Activated naive CD8-positive, alpha-beta T cell treated with anti-CD3 and anti-CD28 coated beads, Interleukin-2, amount 10 ng/mL, durations not matched to agents 7 days and 5 days (primary cell): Measurements from ENCODE around the gene IGFBP2. TPM values are rescaled to one million over a fixed set of nuclear protein-coding genes. Genes with fewer than 3 reads are reported as not detected.

ENCODE experiments used
- ATAC-seq: fragments of 150-1000 bp; cut with Tn5 transposase; one replicate; pipeline ENCODE4 v1.10.0; 2021; ENCODE audit warnings: low read depth, moderate library complexity
- POLR2A ChIA-PET: fragments of 350-600 bp; sonication (Branson Sonifier 250); formaldehyde crosslinking; loops from one replicate; lab custom pipeline; 2021; ENCODE audit warnings: antibody characterized with exemption; lab: Charles Lee
- DNase-seq: peaks from one replicate; pipeline ENCODE4 v3.0.0; 2021
- H3K27ac Mint-ChIP-seq: one replicate; pipeline ENCODE4 v1.8.0; 2022; ENCODE audit warnings: mild to moderate bottlenecking, mixed read lengths
- H3K27me3 Mint-ChIP-seq: one replicate; pipeline ENCODE4 v1.8.0; 2022; ENCODE audit warnings: mild to moderate bottlenecking, moderate library complexity, mixed read lengths
- H3K36me3 Mint-ChIP-seq: one replicate; pipeline ENCODE4 v1.8.0; 2021; ENCODE audit warnings: mild to moderate bottlenecking, mixed read lengths
- H3K4me1 Mint-ChIP-seq: one replicate; pipeline ENCODE4 v1.8.0; 2021; ENCODE audit warnings: mixed read lengths
- H3K4me3 Mint-ChIP-seq: one replicate; pipeline ENCODE4 v1.8.0; 2022; ENCODE audit warnings: mild to moderate bottlenecking, moderate library complexity, mixed read lengths
- H3K9me3 Mint-ChIP-seq: one replicate; pipeline ENCODE4 v1.8.0; 2021; ENCODE audit warnings: mixed read lengths
- total RNA-seq, 2 experiments: library from RNA; stranded (reverse); gene quantifications; one replicate each; pipeline ENCODE4 v1.2.3, GENCODE V29; 2021

The IGFBP2 gene
- total RNA-seq, 2 experiments from 2014 or later: 97.3 to 115 TPM

GRCh38 chr2:216620786-216621185 is 12.4 kb upstream of the IGFBP2 start:
- DNase-seq: no peak
- no peak for ATAC-seq
- Mint-ChIP-seq H3K4me1 (peaks cover 21% of the 10 kb centered on the region), H3K4me3 (no peak overlapping the region), H3K27me3 (peaks cover 9% of the 10 kb centered on the region), H3K27ac (no peak overlapping the region), H3K36me3 (no peaks in the 10 kb centered on the region), H3K9me3 (no peaks in the 10 kb centered on the region)
- POLR2A ChIA-PET: interaction anchor here (1.3 kb wide), 1 partner anchor 14 kb away, joined by 8 read pairs; no protein-coding TSS in a partner anchor

DNA sequence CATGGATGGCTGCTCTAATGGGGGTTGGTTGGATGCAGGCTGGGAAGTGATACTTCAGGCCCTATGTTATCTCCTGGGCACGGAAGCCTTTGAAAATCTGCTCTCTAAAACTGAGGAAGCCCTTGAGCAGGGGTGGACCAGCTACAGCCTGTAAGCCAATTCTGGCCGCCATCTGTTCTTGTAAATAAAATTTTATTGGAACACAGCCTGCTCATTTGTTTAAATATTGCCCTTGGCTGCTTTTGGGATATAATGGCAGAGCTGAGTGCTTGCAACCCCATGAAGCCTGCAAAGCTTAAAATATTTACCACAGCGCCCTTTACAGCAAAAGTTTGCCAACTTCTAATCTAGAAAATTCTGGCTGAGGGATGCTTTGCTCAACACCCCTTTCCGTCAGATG is 11.9 kb upstream of the IGFBP2 start:
- no peak overlapping the region for H3K4me3 Mint-ChIP-seq
- POLR2A ChIA-PET: interaction anchor here (1.3 kb wide), 1 partner anchor 14 kb away, joined by 8 read pairs; no protein-coding TSS in a partner anchor
- no peaks in the 10 kb centered on the region for H3K36me3 Mint-ChIP-seq
- peaks cover 21% of the 10 kb centered on the region for H3K4me1 Mint-ChIP-seq
- H3K27ac Mint-ChIP-seq: no peak overlapping the region
- no peak for ATAC-seq
- DNase-seq: no peak
- peaks cover 10% of the 10 kb centered on the region for H3K27me3 Mint-ChIP-seq
- H3K9me3 Mint-ChIP-seq: no peaks in the 10 kb centered on the region

DNA sequence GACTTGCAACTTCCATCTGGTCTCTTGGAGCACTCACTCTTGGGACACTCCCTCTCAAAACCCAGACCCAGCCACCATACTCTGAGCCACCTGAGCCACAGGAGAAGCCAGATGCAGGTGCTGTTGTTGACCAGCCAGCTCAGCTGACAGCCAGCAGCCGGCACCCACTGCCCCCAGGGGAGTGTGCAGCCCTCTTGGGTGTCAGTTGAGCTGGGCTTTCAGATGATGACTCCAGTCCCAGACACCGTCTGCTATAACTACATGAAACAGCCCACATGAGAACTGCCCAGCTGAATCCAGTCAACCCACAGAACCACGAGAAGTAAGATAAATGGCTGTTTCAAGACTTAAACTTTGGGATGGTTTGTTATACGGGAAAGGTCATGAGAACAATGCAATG is 10.7 kb upstream of the IGFBP2 start:
- Mint-ChIP-seq H3K27ac (no peak overlapping the region), H3K36me3 (no peaks in the 10 kb centered on the region), H3K27me3 (peaks cover 16% of the 10 kb centered on the region), H3K9me3 (no peaks in the 10 kb centered on the region), H3K4me1 (peaks cover 17% of the 10 kb centered on the region), H3K4me3 (no peak overlapping the region)
- ATAC-seq: no peak
- DNase-seq: no peak
- POLR2A ChIA-PET: no interaction called here

GRCh38 chr2:216624251-216624650 is 9.0 kb upstream of the IGFBP2 start:
- POLR2A ChIA-PET: no interaction called here

GRCh38 chr2:216626168-216626874 is 6.9 kb upstream of the IGFBP2 start:
- peaks cover 42% of the 10 kb centered on the region for H3K27me3 Mint-ChIP-seq
- POLR2A ChIA-PET: no interaction called here
- H3K9me3 Mint-ChIP-seq: no peaks in the 10 kb centered on the region
- DNase-seq: no peak
- no peak overlapping the region for H3K27ac Mint-ChIP-seq
- H3K36me3 Mint-ChIP-seq: no peaks in the 10 kb centered on the region
- no peak for ATAC-seq
- no peaks in the 10 kb centered on the region for H3K4me1 Mint-ChIP-seq
- no peak overlapping the region for H3K4me3 Mint-ChIP-seq

More at GRCh38 chr2:216624251-216624650, 9.0 kb upstream of the IGFBP2 start:
- no peak overlapping the region for H3K27ac Mint-ChIP-seq
- DNase-seq: no peak
- no peaks in the 10 kb centered on the region for H3K36me3 Mint-ChIP-seq
- H3K4me3 Mint-ChIP-seq: no peak overlapping the region
- H3K4me1 Mint-ChIP-seq: peaks cover 9% of the 10 kb centered on the region
- ATAC-seq: no peak
- peaks cover 29% of the 10 kb centered on the region for H3K27me3 Mint-ChIP-seq
- no peaks in the 10 kb centered on the region for H3K9me3 Mint-ChIP-seq

DNA sequence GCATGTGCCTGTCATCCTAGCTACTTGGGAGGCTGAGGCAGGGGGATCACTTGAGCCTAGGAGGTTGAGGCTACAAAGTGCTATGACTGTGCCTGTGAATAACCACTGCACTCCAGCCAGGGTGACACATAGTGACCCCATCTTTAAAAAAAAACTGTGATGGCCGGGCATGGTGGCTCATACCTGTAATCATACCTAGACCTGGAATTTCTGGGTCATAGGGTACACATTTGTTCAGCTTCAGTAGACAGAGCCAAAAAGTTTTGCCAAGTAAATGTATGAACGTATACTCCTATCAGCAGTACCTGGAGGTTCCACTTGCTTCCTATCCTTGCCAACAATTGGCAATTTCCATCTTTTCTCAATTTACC is 6.4 kb upstream of the IGFBP2 start:
- POLR2A ChIA-PET: no interaction called here
- Mint-ChIP-seq H3K4me1 (no peaks in the 10 kb centered on the region), H3K27me3 (peaks cover 47% of the 10 kb centered on the region), H3K36me3 (no peaks in the 10 kb centered on the region), H3K9me3 (no peaks in the 10 kb centered on the region), H3K27ac (no peak overlapping the region), H3K4me3 (no peak overlapping the region)
- ATAC-seq: no peak
- no peak for DNase-seq

DNA sequence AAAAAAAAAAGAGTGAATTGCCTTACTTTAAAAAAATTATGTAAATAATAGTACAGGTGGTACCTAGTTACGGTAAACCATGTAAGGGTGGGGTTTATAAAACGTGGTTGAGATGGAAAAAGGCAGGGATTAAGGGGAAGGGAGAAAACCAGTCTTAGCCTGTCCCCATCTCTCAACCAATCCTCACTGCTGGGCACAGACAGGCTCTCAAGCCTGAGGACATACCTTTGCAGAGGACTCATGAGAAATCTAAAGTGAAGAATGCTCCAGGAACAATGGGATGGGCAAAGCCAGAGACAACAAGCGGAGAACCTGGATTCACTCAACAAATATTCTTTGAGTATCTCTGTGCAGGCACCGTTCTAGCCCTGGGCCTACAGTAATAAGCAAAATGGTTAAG is 3.4 kb upstream of the IGFBP2 start:
- POLR2A ChIA-PET: no interaction called here
- Mint-ChIP-seq H3K36me3 (no peaks in the 10 kb centered on the region), H3K9me3 (no peaks in the 10 kb centered on the region), H3K27me3 (peaks cover 66% of the 10 kb centered on the region), H3K4me3 (no peak overlapping the region), H3K27ac (no peak overlapping the region), H3K4me1 (peaks cover 14% of the 10 kb centered on the region)
- DNase-seq: no peak
- ATAC-seq: no peak

DNA sequence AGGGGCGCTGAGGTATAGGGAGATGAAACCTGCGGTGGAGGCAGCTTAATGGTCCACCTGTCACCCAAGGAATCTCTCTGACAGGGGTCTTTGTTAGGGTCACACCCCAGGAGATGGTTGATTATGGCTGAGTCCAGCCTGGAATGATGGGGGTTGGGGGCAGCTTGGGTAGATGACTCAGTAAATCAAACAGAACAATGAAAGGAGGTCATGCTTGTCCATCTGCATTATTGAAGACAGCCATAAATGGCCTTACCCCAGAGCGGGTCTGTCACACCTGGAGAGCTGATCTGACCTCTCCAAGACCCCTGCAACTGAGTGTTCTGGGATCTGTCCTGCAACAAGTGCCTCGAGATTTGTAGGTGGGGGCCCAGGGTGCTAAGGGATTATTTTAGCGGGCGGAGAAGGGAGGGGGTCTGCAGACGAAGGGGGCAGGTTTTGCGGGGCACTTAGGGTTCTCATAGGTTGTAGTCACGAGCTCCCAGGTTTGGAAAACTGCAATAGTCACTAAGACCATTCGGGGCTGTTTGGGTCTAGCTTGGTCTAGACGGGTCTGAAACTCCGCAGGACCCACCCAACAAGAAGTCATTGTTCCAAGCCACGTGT is 771 bp upstream of the IGFBP2 start:
- ATAC-seq: no peak
- no peak for DNase-seq
- POLR2A ChIA-PET: interaction anchor here (0.8 kb wide), 1 partner anchor 12 kb away, joined by 4 read pairs; no protein-coding TSS in a partner anchor
- peaks cover 8% of the 10 kb centered on the region for H3K36me3 Mint-ChIP-seq
- H3K9me3 Mint-ChIP-seq: no peaks in the 10 kb centered on the region
- peak overlapping the region; percentile 89 for H3K4me3 Mint-ChIP-seq
- H3K27ac Mint-ChIP-seq: peak overlapping the region; percentile 77
- H3K27me3 Mint-ChIP-seq: peaks cover 74% of the 10 kb centered on the region
- H3K4me1 Mint-ChIP-seq: peaks cover 30% of the 10 kb centered on the region

- Mint-ChIP-seq H3K36me3 (peaks cover 11% of the 10 kb centered on the region), H3K9me3 (no peaks in the 10 kb centered on the region), H3K4me1 (peaks cover 32% of the 10 kb centered on the region), H3K27me3 (peaks cover 68% of the 10 kb centered on the region), H3K4me3 (peak overlapping the region; percentile 87), H3K27ac (peak overlapping the region; percentile 18)
- POLR2A ChIA-PET: no interaction called here
- peak; percentile 55 for DNase-seq
- peak; percentile 32 for ATAC-seq
These were observed 573 bp downstream of the IGFBP2 start for GRCh38 chr2:216633616-216634369.

DNA sequence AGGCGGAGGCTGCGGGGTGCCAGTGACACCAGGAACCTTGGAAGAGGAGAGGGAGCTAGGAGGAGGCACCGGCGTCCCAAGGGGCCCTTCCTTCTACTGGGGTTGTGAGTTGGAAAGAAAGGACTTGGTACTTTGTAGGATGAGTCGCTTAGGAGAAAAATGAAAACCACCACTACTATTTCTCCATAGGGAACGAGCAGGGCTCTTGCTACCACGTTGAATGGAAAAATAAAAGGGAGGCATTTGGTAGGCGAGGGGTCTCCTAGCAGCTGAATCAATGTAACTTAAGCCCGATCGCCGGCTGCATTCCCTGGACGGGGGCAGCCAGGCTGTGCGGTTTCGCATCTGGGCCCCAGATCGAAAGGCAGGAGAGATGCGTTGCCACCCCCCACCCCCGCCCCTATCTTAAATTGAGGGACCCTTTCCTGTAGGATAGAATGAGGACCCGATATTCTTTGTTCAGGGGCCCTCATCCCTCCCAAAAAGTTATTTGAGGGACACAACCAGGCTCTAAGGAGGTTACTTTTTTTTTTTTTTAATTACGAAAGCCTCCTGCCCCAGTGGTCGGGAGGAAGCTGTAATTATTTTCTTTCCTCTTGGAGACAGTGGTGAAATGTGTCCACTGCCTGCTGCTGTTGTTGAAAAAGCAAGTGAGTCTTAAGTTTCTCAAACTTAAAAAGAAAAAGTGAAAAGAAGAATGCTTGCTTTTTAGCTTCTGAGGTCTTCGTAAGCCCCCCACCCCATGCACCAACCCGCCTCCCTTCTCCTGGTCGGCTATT is 1.3 kb downstream of the IGFBP2 start:
- DNase-seq: no peak
- ATAC-seq: no peak

DNA sequence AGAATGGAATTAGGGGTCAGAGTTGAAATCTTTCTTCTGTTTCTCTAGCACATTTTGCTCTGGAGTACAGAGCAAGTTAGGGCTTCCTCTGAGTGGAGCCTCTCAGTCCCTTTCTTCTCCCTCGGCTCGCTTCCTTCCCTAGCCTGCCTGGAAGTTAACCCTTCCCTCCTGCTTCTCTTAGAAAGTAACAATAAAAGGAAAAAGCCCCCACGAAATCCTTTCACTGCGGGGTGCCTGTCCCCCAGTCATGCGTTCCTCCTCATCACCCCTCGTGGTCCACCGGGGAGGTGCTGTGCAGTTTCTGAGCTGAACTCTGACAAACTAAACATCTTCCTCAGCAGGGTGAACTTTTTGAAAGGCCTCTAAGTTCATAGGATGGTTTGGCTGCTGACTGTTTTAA is 2.0 kb downstream of the IGFBP2 start:
- DNase-seq (no peak), ATAC-seq (no peak)
- Mint-ChIP-seq H3K4me3 (peak overlapping the region; percentile 87), H3K4me1 (peaks cover 32% of the 10 kb centered on the region), H3K36me3 (peaks cover 16% of the 10 kb centered on the region), H3K27me3 (peaks cover 57% of the 10 kb centered on the region), H3K27ac (peak overlapping the region; percentile 56), H3K9me3 (no peaks in the 10 kb centered on the region)
- POLR2A ChIA-PET: interaction anchor here (0.6 kb wide), 1 partner anchor 198 kb away, joined by 4 read pairs; no protein-coding TSS in a partner anchor

More for the DNA sequence above, 1.3 kb downstream of the IGFBP2 start:
- H3K4me1 Mint-ChIP-seq: peaks cover 32% of the 10 kb centered on the region
- peak overlapping the region; percentile 18 for H3K27ac Mint-ChIP-seq
- peak overlapping the region; percentile 87 for H3K4me3 Mint-ChIP-seq
- no peaks in the 10 kb centered on the region for H3K9me3 Mint-ChIP-seq
- POLR2A ChIA-PET: interaction anchor here (0.6 kb wide), 1 partner anchor 197 kb away, joined by 4 read pairs; no protein-coding TSS in a partner anchor
- H3K36me3 Mint-ChIP-seq: peaks cover 13% of the 10 kb centered on the region
- peaks cover 63% of the 10 kb centered on the region for H3K27me3 Mint-ChIP-seq

- DNase-seq (no peak), ATAC-seq (no peak)
- Mint-ChIP-seq H3K4me3 (peak overlapping the region; percentile 87), H3K4me1 (peaks cover 32% of the 10 kb centered on the region), H3K36me3 (peaks cover 17% of the 10 kb centered on the region), H3K27me3 (peaks cover 53% of the 10 kb centered on the region), H3K27ac (no peak overlapping the region), H3K9me3 (no peaks in the 10 kb centered on the region)
- POLR2A ChIA-PET: no interaction called here
These were observed 2.7 kb downstream of the IGFBP2 start for GRCh38 chr2:216635701-216636550.
